Measurements from ENCODE around the gene ACP2.

Gene ACP2

DNA sequence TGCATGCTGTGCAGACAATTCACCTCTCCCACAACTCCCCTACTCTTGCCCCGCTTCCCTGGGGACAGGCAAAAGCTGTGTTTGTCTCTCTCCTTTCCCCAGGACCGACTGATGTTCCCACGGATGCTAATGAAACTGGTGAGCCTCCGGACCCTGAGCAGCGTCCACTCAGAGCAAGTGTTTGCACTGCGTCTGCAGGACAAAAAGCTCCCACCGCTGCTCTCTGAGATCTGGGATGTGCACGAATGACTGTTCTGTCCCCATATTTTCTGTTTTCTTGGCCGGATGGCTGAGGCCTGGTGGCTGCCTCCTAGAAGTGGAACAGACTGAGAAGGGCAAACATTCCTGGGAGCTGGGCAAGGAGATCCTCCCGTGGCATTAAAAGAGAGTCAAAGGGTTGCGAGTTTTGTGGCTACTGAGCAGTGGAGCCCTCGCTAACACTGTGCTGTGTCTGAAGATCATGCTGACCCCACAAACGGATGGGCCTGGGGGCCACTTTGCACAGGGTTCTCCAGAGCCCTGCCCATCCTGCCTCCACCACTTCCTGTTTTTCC lies 19.9 kb upstream of the ACP2 start:
- DNase-seq = no peak

DNA sequence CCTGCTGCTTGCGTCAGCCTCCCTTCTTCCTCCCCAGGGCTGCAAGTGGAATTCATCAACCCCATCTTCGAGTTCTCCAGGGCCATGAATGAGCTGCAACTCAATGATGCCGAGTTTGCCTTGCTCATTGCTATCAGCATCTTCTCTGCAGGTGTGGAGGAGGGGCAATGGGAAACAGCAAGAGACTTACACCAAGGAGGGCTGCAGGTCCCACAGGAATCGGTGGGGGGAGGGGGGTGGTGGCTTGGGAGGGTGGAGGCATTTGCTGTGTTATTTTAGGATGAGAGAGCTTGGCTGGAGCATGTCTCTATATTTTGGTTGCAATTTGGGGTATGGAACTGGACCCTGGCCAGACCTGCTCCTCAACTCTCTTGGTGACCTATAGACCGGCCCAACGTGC lies 19.3 kb upstream of the ACP2 start:
- DNase-seq = no peak

DNA sequence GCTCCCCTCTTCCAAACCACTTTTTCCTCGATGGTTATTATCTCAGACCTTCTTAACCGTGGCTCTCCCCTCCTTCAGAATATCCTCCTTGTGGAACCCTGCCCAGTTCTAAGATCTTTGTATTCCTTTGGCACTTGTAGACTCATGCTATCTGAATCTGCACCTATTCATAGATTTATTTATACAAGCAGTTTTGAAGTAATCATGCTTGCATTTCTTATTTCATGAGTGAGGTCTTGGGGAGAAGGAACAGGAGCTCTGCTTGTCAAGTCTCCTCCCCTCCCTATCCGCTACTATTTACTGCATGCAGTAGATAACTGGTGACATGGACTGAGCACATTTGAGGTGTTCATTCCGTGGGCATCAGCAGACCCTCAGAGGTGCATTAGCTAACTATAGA lies 15.9 kb upstream of the ACP2 start:
- peak; percentile 17 for DNase-seq

DNA sequence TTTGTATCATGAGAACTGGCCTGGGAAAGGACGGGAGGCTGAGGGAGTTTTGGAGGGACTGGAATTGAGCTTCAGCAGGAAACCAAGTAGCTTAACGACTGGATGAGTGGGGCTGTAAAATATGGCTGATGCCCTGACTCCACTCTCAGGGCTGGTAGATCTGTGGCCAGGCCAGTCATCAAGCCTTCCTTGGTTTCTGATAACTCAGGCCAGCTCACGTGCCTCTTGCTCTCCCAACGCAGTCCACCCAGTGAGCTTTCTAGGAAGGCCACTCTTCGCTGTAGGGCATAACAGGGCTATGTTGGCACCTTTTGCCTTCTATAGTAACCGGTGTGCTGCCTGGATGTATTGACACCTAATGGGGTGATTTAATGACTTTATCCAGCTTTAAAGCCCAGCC lies 15.5 kb upstream of the ACP2 start:
- no peak for DNase-seq

DNA sequence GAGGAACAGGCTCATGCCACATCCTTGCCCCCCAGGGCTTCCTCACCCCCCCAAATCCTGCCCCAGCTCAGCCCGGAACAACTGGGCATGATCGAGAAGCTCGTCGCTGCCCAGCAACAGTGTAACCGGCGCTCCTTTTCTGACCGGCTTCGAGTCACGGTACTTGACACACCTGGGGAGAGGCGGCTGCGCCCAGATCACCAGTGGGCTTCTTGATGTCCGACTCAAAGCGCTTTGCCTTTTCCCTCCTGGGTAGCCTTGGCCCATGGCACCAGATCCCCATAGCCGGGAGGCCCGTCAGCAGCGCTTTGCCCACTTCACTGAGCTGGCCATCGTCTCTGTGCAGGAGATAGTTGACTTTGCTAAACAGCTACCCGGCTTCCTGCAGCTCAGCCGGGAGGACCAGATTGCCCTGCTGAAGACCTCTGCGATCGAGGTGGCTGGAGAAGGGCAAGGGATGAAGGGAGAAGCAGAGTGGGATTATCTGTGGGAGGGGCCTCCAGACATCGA lies 12.7 kb upstream of the ACP2 start:
- DNase-seq = no peak

DNA sequence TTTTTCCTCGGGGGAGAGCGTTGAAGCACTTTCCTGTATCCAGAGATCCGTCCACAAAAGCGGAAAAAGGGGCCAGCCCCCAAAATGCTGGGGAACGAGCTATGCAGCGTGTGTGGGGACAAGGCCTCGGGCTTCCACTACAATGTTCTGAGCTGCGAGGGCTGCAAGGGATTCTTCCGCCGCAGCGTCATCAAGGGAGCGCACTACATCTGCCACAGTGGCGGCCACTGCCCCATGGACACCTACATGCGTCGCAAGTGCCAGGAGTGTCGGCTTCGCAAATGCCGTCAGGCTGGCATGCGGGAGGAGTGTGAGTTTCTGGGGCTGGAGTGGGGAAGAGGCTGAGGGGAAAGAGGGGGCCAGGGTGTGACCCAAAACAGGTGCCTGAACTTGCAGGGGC lies 11.8 kb upstream of the ACP2 start:
- DNase-seq = no peak

DNA sequence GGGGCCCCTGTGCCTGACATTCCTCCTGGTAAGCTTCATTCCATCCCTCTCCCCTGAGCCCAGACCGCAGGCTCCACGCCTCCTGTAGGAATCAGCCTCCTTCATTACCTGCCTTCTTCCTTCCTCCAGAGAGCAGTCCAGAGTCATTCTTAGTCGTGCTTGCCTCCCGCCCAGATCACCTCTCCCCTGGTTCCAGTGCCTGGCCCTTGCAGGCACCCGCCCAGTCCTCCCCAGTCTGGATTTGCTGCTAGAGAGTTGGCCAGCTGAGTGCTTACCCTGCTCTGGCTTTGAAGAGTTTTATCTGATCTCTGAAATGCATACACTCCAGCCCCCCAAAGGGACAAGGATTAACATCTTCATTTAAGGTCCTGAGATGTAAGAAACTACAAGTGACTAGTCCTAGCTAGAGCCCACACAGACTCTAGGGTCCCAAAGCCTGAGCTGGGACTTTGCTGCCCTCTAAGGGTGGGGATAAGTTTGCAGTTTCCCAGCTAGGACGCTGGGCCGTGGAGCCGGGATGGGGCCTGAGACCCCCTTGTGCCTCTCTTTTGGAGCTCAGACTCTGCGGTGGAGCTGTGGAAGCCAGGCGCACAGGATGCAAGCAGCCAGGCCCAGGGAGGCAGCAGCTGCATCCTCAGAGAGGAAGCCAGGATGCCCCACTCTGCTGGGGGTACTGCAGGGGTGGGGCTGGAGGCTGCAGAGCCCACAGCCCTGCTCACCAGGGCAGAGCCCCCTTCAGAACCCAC lies 10.8 kb upstream of the ACP2 start:
- no peak for DNase-seq

DNA sequence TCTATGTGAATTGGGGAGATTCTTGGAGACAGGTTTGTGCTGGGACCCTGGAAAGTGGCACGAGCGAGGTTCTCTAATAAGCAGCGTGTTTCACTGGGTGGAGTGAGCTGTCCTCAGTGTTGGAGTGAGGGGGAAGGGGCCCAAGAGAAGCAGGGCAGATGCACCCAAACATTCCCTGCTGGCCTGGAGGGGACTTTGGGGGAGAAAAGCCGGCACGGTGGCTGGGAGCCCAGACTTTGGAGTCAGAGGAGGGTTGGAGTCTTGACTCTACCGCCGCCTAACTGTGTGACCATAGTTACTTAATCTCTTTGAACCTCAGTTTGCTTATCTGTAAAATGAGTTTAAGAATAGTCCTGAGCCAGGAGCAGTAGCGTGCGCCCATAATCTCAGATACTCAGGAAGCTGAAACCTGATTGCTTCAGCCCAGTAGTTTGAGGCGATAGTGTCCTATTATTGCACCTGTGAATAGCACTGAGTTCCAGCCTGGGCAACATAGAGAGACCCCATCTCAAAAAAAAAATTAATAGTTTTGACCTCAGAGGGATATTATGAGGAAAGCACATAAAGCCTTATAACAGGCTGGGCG lies 9.8 kb upstream of the ACP2 start:
- DNase-seq = no peak

DNA sequence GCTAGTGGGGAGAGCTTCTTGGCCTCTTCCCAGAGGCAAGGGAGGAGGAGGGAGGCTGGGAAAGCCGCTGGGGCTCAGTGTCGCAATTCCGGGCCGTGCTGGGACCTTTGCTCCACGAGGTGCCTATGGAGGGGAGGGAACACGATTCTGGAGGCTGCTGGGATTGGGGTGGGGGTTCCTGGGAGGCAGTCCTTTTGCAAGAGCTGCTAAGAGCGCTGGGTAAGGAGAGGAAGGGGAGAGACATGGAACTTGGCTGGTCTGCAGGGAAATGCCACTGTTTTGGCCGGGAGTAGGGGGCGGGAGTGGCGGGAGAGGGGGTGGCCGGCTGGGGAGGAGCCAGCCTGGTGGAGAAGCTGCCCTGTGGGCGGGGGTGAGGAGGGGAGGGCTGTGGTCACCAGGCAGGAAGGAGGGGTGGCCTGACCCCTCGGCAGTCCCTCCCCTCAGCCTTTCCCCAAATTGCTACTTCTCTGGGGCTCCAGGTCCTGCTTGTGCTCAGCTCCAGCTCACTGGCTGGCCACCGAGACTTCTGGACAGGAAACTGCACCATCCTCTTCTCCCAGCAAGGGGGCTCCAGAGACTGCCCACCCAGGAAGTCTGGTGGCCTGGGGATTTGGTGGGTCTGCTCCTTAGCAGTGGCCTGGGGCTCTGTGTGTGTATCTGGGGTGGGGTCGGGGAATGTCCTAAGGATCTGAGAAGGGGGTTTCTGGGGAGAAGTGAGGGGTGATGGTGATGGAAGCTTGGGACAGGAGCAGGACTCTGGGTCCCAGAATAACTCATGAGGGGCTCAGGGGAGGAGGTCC lies 9.1 kb upstream of the ACP2 start, which contains the start of gene NR1H3:
Gene NR1H3 (plus strand): TSS at position 480 of the 800 bp plus-strand sequence. CDS start 1,221 bp downstream, outside the sequence.
- DNase-seq = peak; percentile 80

DNA sequence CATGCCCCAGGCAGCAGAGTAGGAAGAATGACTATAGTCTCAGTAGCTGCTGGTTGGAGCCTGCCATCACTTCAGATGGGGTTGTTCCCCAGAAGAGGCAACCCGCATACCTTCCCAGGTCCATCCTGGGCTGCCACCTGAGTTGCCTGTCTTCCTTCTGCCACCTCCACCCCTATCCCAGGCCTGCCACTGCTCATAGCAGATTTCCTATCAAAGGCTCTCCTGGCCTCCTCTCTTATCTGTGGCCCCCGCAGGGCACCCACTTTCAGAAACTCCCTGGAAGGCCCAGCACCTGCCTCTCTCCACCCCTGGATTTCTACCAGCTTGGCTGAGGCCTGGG lies 8.5 kb upstream of the ACP2 start:
- no peak for DNase-seq

DNA sequence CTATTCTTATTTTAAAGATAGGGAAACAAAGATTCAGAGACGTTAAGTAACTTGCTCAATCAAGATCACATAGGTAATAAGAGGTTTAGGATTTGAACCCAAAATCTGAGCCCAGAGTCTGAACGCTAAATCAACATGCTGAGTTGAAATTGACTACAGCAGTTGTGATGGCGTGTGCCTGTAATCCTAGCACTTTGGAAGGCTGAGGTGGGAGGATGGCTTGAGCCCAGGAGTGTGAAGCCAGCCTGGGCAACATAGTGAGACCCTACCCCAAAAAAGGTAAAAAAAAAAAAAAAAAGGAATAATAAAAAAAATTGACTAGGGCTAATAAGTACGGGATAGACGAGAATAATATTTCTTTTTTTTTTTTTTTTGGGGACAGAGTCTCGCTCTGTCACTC lies 7.8 kb upstream of the ACP2 start:
- DNase-seq = no peak

DNA sequence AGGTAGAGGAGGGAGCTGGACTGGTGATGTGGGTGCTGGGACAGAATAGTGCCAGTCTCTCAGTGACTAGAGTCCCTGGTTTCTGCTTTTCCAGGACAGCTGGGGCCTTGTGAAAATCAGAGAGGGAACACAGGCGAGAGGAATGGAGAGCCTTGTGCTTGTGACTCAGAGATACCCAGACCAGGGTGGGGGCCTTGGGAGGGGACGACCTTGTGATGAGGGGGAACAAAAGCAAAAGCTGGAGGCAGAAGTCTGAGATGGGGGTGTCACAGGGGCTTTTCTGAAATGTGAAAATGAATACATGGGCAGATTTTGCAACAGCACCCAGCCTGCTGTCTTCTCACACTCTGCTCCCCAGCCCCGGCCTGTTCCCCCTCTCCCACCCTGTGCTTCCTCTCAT lies 5.8 kb upstream of the ACP2 start:
- DNase-seq = no peak

DNA sequence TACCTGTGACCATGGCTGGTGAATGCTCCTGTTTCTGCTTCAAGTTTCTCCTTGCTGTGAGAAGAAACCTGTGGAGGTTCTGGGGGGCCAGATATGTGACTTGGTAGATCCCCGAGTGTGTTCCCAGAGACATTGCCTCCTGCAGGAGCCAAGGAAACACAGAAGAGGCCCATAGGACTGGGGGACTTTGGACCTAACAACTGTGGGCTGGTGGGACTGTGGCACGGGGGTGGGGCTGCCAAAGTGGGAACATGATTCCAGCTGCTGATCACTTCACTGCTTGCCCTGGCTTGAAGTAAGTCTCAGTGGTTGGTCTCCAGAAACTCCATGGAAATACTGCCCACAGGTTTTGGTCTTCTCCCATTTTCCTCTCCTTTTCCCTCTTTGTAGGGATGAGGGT lies 5.0 kb upstream of the ACP2 start:
- no peak for DNase-seq

DNA sequence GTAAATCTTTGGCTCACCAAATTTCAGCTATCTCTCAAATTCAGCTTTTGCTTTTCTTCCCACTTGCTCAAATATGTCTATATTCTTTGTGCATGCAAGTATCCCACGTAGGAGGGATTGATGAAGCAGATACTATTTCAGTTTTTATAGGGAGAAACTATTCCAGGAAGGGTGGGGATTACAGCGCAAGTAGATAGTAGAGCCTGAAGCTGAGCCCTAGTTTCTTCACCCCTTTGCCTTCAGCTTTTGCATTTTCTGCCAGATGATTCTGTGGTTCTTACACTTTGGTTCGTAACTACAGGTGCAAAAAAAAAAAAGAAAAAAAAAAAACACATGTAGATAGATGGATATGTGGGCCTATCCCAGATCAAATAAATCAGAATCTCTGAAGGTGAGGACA lies 3.1 kb upstream of the ACP2 start:
- DNase-seq = no peak

DNA sequence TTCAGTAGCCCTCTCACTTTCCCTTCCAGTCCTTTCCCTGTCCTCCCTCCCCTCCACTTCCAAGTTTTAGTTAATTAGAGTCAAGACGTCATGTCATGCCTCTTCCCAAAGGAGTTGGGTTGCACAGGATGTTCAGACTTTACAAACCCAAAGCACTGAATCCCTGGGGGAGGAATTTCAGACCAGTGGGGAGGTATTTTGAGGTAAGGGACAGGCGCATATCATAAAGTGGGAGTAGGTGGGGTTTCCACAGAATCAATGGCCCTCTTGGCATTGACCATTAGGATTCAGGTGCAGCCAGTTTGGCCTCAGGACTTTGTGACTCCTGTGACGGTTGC lies 733 bp upstream of the ACP2 start:
- DNase-seq = no peak

DNA sequence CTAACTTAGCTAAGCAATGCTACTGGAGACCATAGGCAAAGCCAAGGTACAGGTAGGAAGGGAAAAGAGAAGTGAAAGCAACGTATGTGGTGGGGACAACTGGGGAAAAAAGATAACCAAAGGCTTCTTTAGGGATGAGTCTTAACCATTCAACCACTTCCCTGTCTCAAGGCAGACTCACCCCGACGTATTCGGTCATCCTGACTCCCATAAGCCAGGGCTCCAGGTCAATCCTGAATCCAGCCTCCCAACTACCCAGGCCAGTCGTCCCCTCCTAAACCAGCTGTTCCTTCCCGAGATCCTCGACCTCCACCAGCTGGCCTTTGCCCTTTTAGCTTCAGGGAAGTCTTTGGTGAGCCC lies 330 bp downstream of the ACP2 start:
- peak; percentile 36 for DNase-seq

DNA sequence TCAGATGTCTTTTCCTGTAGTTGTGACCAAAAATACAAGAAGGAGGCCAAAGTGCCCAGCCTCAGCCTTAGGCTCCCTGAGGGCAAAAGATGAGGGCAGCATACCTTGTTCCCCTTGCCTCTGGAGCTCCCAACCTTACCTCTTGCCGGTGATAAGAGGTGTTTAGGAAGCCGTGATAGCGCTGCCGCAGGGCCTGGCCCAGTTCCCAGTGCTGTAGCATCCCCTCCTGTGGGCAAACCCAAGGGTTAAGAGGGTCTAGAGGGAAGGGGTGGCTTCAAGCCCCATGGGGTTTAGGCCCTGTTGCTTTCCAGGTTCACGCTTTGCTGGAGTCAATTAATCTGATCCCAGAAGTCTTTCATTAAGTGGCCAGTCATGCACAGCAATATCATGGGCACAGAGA lies 1.1 kb downstream of the ACP2 start:
- DNase-seq = no peak

DNA sequence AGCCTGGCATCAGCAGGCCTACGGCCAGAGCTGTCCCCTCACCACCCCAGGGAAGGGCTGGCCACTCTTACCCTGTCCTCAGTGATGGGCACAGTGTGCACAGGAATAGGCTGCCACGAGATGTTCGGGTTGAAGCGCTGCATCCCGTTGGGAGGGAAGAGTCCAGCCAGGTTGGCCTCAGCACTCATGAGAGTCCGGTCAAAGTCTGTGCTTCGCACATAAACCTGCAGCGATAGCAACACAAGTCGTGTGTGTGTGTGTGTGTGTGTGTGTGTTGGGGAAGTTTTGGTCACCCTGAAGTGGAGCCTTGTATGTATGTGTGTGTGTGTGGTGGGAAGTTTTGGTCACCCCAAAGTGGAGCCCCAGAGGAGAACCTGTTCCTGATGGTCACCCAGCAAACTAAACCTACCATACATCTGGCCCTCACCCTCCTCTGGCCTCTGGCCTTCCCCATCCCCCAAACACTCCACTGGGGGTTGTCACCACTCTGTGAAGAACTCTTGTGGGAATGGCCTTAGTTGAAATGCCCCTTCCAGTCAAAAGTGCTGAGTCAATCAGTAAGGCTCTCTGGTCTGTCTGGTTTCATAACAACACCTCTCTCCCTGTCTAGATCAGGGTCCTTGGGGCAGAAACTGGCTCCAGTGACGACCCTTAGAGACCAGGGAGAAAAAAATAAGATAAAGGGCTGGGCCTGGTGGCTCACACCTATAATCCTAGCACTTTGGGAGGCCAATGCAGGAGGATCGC lies 2.8 kb downstream of the ACP2 start:
- no peak for DNase-seq

DNA sequence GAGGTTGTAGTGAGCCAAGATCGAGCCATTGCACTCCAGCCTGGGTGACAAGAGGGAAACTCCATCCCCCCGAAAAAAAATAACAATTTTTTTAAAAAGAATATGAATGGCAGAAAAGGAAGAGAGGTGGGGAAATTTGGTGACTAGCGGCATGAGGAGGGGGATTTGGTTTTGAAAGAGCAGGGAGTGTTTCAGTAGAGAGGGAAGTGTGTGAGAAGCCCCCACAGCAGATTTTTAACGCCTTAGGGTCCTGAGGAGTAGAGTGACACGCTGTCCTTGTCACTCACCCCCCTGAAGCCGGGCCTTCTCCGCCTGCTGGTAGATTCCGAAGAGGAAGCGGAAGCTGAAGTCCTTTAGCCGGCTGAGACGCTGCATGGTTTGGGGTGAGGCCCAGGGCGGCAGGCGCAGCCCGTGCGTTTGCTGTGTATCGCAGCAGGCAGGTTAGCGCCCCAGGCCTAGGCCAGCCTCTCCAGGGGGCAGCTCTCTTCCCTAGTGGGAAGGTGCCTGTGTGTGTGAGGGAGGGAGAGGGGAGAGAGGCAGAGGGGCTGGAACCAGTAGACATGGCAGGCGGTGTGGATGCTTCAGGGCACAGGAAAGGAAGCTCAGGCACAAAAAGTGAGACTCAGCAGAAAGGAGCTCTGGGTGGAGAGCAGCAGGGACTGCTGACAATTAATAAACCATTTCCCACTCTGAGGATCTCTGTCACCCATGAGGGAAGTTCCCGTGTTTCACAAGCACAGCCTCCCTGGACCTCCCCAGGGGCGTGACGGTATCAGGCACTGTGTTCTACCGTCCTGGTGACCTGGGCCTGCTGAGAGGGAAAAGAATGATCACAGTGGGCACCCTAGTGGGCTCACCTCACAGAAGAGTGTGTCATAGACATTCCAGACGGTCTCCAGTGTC lies 3.9 kb downstream of the ACP2 start:
- DNase-seq = no peak

DNA sequence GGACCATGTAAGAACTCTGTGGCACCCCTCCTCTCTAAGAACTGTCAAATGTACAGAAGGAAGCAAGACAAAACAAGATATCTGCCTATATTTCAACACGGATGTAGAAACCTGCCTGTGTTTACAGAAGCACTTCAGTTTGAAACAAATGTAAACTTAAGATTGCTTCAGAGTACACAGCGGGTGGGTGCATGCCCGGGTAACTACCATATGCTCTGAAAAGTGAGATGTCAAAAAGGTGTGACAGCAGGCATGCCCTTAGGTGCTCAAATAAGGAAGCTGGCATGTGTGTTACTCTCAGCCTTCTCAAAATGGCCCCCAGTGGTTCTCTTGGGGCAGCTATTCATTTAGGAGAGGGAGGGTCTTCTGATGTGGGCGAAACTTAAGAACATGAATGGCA lies 5.2 kb downstream of the ACP2 start:
- DNase-seq = no peak

DNA sequence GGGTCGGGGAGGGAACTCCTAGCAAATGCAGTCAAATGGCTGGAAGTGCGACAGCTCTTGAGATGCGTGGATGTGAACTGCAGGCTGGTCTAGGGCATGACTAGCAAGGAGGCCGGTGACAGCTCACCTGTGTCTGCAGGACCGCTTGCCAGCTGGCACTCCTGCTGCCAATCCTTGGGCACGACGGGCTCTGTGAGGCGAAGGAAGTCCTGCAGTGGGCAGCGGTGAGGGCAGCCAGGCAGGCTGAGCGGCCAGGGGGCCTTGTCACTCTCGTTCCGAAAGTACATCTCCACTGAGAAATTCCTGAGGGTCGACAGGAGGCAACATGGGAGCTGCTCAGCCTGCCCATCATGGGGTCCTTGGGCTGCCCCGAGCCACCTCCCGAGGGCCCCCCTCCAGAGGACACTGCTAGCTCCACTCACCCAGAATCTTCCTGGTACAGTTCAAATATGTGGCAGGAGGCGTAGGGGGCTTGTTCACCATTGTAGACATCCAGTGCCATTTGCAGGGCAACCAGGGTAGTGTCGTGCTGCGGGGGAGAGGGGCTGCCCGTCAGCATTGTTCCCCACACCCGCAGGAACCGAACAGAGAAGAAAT lies 5.9 kb downstream of the ACP2 start:
- no peak for DNase-seq

DNA sequence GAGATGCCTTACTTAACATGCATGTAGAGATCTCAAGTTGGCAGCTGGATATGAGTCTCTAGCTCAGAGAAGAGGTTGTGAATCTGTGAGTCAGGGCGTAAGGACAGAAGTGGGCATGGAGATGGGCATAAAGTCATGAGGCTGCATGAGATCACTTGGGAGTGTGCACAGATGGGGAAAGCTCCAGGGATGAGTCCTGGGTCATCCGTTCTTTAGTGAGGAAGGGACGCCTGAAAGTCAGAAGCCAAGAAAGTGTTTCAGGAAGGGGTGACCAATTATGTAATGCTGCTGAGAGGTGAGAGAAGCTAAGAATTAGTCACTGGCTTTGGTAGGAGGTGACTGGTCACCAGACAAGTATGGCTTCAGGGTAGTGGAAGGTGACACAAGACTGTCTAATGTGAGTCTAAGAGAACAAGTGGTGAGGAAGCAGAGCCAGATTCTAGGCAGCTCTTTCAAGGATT lies 6.7 kb downstream of the ACP2 start:
- peak; percentile 22 for DNase-seq

Data from HCEC 1CT (cell line).